NCI-H1417 (cell line): ENCODE results near the gene MYL2.

Source experiments
- DNase-seq, 3 experiments: peaks; one replicate each; lab custom pipeline; 2025; lab: John Stamatoyannopoulos, UW

MYL2 gene

DNA sequence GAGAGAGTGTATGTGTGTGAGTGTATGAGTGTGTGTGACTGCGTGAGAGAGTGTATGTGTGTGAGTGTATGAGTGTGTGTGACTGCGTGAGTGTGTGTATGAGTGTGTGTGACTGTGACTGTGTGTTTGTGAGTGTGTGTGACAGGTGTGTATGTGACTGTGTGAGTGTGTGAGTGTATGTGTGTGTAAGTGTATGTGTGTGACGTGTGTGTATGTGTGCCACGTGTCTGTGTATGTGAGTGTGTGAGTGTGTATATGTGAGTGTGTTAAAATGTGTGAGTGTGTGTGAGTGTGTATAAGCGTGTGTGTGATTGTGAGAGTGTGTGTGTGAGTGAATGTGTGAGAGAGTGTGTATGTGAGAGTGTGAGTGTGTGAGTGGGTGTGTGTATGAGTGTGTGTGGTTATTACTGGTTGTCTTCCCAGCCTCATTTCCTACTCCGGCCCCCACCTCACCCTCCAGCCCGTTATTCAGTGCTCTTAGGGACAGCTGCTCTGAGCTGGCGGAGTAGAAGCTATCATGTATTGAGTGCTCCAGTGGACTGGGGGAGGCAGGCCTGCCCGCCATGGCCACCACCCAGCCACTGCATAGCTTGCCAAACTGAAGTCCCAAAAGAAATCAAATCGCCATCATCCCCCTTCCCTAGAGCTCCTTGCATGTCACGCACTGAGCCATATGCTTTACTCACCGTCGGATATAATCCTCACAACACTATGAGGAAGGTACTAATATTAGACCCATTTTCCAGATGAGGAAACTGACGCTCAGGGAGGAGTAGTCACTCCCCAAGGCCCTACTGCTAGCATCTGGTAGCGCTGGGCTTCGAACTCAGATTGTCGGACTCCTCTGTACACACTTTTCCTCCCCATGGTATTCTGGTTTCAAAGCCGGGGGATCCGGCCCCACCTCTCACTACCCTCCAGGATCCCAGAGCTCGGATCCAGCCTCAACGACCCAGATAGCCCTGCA, 10.3 kb upstream of the MYL2 start:
- no peak for DNase-seq

DNA sequence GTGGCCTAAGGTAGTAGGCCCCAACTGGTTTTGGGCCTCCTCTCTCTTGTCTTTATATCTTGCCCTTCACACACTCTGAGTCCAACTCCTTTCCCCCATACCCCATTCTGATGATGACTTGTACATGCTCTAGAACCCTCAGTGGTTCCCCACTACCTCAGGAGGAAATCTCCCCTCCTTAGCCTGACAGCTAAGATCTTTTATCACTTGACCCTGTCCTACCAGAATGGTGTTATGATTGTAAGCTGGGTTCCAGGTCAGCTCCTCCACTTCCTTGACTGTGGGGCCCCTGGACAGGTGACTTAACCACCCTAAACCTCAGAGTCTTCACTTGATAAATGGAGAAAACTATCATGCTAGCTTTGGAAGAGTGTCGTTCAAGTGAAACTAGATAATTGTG, 9.4 kb upstream of the MYL2 start:
- DNase-seq = no peak

- DNase-seq = no peak
Observed at GRCh38 chr12:110928700-110929099, 8.3 kb upstream of the MYL2 start.

DNA sequence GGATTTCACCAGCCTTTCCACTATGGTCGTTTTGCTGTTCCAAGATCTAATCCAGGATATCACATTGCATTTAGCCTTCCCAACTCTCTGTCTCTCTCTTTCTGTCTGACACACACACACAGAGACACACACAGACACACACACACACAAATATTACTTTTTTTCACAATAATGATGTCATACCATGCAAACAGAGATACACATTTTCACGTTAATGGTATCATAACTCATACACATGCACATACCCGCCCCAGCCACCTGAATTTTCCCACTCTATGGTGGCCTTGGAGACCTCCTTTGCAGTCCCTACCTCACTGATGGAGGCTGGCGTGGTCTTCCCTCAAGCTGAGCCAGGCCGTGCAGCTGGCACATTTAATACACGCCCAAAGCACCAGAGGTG, 7.2 kb upstream of the MYL2 start:
- DNase-seq = no peak

DNA sequence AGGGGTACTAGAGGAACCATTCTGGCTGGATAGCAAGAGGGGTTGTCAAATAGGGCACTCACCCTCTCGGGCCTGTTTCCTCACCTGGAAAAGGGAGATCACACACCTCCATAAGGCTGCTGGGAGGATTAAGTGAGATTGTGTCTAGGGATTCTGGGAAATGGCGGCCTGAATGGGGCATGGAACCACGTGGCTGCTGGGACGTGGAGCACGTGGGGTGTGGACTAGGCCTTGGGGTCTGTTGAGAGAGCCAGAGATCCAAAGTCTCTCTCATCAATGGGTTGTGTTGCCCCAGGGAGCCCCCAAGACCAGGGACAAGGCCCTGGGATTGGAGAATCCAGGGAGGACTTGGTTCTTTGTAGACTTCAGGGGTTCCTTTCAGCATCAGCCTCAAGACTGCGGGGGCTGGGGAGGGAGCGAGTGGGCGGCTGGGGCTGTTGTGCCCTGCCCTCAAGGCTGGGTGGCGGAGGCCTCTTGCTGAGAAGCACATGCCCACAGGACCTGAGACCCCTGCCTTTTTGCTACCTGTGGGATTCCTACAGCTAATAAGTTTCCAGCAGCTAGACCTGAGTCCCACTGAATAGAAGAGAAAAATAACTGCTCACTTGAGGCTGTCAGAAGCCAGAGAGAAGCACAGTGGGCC, 3.4 kb upstream of the MYL2 start:
- DNase-seq = no peak

- DNase-seq = no peak
Observed at GRCh38 chr12:110923192-110923591, 2.8 kb upstream of the MYL2 start.

GRCh38 chr12:110922652-110923051, 2.3 kb upstream of the MYL2 start:
- no peak for DNase-seq

GRCh38 chr12:110921262-110921661, 883 bp upstream of the MYL2 start:
- DNase-seq = peak in 1 of 3 experiments; percentile 10

DNA sequence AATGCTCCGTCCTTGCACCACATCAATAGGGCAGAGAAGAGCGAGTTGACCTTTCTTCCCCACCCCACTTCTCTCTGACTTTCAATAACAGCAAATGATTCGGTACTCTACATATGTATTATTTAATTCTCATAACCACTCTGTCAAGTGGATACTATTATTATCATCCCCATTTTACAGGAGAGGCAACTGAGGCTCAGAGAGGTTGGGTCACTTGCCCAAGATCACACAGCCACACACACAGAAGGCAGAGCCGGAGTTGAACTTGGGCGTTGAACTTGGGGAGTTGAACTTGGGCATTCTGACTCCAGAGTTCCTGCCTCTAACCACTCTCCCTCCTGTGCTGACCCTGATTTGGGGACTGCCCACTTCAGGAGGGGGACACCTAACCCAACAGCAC, 659 bp downstream of the MYL2 start:
- no peak for DNase-seq

- DNase-seq = no peak
Observed at GRCh38 chr12:110917961-110918360, 2.4 kb downstream of the MYL2 start.

DNA sequence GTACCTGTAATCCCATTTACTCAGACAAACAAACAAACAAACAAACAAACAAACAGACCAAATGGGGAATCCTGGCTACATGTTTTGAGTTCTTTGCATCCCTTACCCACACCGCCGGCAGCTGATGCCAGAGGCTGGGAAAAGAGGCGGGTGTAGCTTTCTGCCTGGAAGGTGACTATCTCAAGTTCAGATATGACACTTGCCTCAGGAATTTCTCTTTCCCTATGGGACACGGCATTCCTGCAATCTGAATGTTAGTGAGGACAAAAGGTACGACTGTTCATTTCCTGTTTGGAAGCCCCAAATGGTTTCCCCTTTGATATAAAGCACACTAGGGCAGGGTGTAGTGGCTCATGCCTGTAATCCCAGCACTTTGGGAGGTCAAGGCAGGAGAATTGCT, 2.9 kb downstream of the MYL2 start:
- DNase-seq = no peak

- DNase-seq = no peak
Observed at GRCh38 chr12:110916295-110916875, 4.0 kb downstream of the MYL2 start.

DNA sequence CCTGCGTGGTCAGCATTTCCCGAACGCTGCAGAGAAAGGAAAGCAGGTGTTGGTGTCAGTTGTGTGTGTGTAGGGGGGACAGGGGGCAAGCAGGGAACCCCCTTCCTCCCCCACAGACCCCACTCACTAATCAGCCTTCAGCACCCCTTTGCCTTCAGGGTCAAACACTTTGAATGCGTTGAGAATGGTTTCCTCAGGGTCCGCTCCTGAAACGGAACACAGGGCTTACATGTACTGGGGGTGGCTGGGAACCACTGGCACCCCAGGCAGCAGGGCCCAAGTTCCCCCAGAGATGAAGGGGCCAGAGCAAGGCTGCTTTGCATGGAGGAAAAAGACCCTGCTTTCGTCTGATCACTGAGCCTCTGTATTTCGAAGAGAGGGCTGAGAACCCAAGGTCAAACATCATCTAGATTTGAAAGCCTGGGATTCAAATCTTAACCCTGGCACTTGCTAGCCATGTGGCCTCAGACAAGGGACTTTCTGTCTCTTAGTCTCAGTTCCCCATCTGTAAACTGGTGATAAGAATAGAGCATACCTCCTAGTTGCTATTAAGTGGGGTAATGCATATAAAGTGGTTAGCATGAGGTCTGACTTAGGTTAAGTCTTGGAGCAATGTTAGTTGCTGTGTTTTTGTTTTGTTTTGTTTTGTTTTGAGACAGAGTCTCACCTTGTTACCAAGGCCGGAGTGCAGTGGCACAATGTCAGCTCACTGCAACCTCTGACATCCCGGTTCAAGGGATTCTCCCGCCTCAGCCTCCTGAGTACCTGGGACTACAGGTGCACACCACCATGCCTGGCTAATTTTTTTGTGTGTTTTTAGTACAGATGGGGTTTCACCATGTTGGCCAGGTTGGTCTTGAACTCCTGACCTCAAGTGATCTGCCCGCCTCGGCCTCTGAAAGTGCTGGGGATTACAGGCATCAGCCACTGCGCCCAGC, 7.0 kb downstream of the MYL2 start:
- no peak for DNase-seq

DNA sequence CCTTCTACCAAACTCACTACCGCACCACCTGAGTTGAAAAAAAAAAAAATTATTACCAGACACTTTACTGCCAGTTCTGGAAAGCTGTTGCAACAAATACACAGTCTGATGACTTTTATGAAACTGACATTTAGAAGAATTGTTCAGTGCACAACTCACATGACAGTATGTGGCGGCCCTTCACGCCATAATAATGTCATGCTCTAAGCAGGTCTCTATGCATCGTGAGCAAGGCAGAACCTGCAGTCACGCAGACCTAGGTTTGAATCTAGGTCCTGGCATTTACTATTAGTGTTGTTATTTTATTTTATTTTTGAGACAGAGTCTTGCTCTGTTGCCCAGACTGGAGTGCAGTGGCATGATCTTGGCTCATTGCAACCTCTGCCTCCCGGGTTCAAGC, 8.1 kb downstream of the MYL2 start:
- no peak for DNase-seq

DNA sequence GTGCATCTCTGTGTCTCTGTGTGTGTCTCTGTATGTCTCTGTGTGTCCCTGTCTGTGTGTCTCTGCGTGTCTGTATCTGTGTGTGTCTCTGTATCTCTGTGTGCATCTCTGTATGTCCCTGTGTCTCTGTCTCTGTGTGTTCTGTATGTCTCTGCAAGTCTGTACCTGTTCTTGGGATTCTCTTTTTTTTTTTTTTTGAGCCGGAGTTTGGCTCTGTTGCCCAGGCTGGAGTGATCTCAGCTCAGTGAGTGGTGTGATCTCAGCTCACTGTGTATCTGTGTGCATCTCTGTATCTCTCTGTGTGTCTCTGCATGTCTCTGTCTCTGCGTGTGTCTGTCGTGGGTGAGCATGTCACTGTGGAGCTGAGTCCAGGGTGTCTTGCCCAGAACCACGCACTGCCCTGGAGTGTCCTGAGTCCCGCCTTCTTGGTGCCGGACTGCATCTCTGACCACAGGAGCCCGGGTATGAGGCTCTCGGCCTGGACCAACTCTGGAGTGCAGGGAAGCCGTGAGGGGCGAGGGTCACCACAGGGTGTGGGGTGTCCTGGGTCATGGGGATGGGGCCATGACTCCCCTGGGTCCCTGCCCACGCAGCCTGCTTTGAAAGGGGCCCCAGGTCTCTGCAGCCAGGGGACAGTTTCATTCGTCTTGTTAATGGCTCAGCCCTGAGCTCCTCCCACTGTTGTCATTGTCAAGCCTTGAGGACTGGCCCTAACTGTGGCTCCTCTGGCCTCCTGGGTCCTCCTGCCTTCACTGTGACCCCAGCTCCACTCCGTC, 11.8 kb downstream of the MYL2 start:
- no peak for DNase-seq

GRCh38 chr12:110907583-110907982, 12.8 kb downstream of the MYL2 start:
- DNase-seq = no peak

DNA sequence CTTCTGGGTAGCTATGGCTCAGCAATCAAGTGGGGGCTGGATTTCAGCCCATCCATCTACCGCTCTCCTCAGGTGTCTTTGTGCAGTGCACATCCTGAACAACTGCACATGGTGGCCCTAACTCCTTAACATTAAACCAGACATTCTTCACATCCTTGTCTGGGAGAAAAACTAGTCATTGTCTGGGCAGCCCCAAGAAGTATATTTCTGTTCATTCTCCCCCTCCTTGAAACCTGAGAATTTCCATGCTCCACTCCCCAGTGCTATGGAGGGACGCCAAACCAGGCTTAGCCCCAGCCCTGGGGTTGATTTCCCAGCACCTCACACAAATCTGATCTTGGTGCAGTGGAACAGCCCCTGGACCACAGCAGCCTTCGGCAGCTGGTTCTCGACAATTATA, 13.4 kb downstream of the MYL2 start:
- DNase-seq = no peak

GRCh38 chr12:110906516-110906915, 13.9 kb downstream of the MYL2 start:
- no peak for DNase-seq

DNA sequence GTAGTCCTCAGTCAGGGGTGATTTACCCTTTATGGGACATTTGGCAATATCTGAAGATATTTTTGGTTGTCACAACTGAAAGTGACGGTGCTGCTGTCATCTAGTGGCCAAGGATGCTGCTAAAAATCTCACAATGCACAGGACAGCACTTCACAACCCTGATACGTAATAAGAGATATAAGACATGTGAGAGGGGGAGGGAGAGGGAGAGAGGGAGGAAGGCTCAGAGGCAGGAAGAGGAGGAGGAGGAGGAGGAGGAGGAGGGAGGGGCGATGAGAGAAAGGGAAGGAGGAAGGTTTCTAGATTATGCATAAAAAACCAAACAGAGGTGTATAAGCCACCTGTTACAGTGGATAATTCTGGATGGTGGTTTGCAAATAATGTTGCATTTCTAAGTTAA, 14.3 kb downstream of the MYL2 start:
- DNase-seq = peak in 1 of 3 experiments; percentile 14

DNA sequence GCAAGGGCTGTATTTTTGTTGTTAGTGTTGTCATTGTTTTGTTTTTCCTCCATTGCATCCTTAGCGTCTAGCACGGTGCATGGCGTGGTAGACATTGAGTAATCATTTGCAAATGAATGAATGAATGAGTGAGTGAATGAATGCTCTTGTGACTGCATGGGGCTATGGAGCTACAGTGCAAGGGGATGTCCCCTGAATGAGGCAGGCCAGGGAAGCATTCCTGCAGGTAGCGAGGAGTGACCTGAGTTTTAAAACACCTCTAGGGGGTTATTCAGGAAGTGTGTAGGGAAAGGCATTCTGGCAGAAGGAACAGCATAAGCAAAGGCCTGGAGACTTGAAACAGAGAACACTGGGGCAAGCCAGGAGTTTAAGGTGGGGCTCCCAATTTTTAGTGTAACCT, 16.9 kb downstream of the MYL2 start:
- DNase-seq = no peak

GRCh38 chr12:110901401-110901800, 19.0 kb downstream of the MYL2 start:
- DNase-seq = no peak
